HTR-8/SVneo (cell line): ENCODE measurements around the gene PAK6.

Experiments
- DNase-seq: peaks from one replicate; pipeline ENCODE4 v3.0.0; 2011; ENCODE audit warnings: low spot score, mixed read lengths; ENCODE audit not compliant: insufficient read length
- FAIRE-seq: peaks from 2 replicates; lab custom pipeline; 2011; peaks lifted over from hg19 to GRCh38; lab: Jason Lieb, UNC

Gene PAK6

GRCh38 chr15:40323953-40324937 is 85.4 kb downstream of the PAK6 start:
- FAIRE-seq (no peak), DNase-seq (no peak)

DNA sequence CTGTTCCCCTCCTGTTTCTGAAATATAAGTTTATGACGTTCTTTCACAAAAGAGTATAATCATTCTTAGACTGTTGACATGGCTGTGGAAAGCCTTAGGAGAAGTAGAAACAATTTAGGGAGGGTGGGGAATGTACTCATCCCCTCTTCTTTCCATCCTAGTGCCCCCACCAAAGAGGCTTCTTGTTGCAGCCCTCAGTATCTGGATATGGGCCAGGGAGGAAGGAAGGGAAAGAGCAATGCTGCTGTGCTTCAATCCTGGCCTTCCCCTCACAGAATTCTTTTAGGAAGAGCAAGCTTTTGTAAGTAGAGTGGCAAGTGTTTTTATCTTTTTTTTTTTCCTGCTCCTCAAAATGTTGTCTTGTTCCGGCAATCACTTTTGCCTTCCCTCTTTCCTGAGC is 86.3 kb downstream of the PAK6 start:
- DNase-seq (no peak), FAIRE-seq (no peak)

- no peak for FAIRE-seq
Observed at GRCh38 chr15:40325700-40326099, 86.8 kb downstream of the PAK6 start.

More at GRCh38 chr15:40325700-40326099, 86.8 kb downstream of the PAK6 start:
- DNase-seq: no peak
